Measurements from ENCODE around the gene B3GNT3.

Gene B3GNT3

DNA sequence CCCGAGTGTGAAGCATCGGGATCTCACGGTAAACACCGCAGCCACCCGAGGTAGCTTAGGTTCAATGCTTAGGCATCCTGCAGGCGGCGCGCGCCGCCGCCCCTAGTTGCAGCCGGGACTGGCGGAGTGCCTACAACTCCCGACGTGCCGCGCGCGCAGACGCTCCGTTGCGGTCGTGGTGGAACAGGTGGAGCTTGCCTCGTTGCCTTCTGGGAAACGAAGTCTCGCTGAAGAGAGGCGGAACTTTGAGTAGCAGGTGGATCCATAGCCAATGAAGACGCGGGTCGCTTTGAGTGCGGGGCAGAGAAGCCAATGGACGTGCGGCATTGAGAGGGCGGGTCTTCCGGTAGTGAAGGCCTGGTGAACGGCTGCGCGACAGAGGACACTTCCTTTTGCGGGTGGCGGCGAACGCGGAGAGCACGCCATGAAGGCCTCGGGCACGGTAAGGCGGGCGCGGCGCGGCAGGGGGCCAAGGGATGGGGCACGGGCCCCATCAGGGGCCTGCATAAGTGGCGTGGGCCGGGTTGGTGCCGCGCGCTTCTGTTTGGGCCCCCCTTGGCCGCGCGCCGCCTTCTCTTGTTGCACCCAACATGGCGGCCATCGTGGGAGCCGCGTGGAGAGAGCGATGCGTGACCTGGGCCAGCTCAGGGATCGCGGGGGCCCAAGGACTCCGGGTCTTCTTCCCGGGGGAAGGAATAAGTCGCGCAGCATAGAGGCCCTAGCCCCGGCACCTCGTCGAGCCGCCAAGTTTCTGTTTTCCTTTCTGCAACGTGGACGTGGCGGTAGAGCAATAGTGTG is 64.8 kb downstream of the B3GNT3 start, which contains the start of gene RPL18A:
Gene RPL18A (plus strand): TSS at position 378 of the 798 bp plus-strand sequence. CDS start 47 bp downstream, at position 425.
- peak; percentile 90 to 98 (median 96) for DNase-seq (ENCODE audit: low read depth in 4 of 4, low spot score in 1 of 4)

DNA sequence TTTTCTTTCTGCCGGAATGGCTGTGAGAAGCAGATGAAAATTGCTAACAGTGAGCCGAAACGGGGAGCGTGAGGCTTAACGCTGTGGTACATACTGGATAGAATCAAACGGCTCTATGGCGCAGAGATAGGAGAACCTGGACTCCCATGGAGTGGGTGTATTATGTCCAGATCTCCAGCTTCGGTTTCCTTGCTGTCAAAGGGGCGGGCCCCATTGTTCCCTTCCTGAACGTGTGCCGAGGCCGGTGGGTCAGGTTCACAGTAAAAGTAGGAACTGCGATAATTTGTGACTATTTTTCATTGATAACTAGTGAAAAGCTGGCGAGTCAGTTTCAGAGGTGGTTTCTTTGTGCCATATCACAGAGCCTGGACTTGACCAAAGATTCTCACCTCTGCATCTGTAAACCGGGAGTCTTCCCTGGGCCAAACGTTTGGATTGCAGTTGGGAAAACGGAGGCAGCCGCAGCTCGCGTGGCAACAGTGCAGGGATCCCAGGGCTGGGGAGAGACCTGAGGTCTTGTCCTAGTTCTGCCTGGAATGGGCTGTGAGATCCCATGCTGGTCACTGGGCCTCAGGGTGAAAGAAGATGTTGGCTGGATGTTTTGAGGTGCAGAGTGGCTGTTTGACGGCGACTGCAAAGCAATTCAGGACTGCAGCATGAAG is 65.5 kb downstream of the B3GNT3 start:
- no peak for DNase-seq (ENCODE audit: low read depth in 4 of 4, low spot score in 1 of 4)

DNA sequence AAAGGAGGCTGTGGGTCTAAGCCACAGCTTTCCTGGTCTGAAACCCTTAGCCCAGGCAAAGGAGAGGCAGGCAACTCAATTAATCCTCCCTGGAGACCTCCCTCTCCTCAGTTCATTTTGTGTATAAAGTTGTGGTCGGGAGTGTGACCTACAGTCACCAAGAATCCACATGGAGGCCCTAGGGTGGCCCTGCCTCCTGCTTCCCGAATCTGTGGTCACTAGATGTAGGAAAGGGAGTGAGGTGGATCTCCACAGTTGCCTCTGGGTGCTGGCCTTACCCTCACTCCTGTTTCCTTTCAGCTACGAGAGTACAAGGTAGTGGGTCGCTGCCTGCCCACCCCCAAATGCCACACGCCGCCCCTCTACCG is 66.0 kb downstream of the B3GNT3 start:
- no peak for DNase-seq (ENCODE audit: low read depth in 4 of 4, low spot score in 1 of 4)

DNA sequence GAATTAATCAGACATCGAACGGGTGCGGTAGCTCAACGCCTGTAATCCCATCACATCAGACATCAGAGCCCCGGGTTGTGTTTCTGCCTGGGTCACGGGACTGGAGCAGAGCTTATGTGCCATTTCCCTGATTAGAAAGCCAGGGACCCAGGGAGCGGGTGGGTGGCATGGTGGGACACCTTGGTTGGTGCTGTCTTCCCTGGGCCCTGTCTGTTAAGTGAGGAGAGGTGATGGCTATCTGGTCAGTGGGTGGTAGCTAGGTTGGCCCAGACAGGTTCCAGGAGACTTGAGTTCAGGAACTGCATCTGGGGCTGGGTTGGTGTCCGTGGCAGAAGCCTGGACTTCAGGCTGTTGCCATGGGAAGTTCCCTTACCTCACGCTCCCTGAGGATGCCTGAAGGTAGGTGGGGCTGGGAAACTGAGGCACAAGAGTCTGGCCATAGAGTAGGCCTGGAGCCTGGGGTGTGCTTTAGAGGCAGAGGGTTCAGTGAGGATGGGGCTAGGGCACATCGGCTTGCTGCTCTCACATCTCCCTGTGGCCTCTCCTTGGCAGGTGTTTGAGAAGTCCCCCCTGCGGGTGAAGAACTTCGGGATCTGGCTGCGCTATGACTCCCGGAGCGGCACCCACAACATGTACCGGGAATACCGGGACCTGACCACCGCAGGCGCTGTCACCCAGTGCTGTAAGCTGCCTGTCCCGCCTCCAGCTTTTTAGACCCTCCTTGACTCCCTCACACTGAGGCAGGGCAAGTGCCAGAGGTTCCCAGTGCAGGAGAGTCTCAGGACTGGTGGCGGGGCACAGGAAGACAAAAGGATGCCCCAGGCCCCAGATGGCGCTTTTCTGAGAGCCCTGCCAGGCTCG is 66.8 kb downstream of the B3GNT3 start:
- DNase-seq (ENCODE audit: low read depth in 4 of 4, low spot score in 1 of 4), result no peak

DNA sequence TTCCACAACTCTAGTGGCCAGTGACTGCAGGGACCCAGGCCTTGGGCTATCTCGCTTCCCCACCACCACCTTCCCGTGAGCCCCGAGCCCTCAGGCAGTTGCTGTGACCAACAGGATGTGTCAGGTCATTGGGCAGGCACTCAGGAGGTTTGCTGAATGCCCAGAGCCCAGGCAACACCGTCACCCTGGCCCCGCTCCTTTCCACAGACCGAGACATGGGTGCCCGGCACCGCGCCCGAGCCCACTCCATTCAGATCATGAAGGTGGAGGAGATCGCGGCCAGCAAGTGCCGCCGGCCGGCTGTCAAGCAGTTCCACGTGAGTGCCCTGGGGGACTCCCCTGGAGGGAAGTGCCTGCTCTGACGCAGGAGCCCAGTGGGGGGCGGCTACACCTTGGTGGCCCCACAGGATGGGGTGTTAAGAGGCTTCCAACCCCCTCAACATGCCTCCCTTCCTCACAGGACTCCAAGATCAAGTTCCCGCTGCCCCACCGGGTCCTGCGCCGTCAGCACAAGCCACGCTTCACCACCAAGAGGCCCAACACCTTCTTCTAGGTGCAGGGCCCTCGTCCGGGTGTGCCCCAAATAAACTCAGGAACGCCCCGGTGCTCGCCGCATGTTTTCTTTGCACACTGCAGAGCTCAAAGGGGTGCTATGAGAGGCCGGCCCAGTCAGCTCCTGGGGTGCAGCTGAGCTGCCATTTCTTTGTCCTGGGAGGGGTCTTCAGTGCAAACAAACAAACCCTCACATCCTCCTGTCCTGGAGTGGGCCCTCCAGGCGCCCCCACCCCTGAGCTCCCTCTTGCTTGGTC is 68.0 kb downstream of the B3GNT3 start:
- no peak for DNase-seq (ENCODE audit: low read depth in 4 of 4, low spot score in 1 of 4)

All from stimulated activated CD4-positive, alpha-beta T cell treated with anti-CD3 and anti-CD28 coated beads, Interleukin-1b, Interleukin-23, amount 100 ng/mL, for 24 hours (primary cell).